ENCODE data around the gene KCNC3. TPM values are rescaled to one million over a fixed set of nuclear protein-coding genes. Genes with fewer than 3 reads are reported as not detected.

Gene KCNC3
- total and polyA plus RNA-seq, 2 of the 13 experiments (the other 11 are each of a cell fraction or from before 2014, with no cell fraction given), result 0.29 to 1.7 TPM

DNA sequence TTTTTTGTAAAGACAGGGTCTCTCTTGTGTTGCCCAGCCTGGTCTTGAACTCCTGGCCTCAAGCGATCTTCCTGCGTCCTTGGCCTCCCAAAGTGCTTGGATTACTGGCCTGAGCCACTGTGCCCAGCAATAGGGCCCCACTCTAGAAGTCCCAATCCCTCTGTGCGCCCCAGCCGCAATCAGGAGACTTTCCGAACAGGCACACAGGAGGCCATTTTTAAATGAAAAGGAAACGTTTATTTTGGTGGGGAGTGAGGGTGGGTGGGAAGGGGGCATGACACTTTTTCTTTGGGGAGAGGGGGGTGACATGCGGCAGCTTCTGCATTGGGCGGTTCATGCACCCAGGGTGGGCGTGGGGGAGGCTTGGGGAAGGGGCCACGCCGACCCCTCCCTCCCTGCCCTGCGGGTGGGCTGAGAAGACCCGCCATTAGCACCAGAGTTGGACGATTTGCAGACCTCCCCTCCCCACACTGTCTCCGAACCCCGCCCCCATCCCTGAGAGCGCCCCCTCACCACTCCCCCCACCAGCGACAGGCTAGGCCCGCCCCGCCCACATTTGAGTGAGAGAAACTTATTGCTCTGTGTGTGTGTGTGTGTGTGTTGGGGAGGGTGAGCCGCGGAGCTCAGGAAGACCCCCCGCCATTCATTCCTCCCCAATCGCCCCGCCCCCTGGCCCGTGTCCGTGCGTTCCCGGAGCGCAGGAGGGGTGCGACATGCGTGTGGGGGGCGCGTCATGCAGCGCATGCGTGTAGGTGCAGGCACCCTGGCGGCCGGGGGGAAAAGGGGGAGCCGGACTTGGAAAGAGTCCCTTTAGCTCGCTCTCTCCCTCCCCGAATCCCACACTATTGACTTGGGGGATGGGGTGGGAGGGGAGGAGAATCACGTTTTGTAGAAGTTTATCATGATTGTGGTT is 17.2 kb downstream of the KCNC3 start (continued):
- TF ChIP-seq, protein P1, sequence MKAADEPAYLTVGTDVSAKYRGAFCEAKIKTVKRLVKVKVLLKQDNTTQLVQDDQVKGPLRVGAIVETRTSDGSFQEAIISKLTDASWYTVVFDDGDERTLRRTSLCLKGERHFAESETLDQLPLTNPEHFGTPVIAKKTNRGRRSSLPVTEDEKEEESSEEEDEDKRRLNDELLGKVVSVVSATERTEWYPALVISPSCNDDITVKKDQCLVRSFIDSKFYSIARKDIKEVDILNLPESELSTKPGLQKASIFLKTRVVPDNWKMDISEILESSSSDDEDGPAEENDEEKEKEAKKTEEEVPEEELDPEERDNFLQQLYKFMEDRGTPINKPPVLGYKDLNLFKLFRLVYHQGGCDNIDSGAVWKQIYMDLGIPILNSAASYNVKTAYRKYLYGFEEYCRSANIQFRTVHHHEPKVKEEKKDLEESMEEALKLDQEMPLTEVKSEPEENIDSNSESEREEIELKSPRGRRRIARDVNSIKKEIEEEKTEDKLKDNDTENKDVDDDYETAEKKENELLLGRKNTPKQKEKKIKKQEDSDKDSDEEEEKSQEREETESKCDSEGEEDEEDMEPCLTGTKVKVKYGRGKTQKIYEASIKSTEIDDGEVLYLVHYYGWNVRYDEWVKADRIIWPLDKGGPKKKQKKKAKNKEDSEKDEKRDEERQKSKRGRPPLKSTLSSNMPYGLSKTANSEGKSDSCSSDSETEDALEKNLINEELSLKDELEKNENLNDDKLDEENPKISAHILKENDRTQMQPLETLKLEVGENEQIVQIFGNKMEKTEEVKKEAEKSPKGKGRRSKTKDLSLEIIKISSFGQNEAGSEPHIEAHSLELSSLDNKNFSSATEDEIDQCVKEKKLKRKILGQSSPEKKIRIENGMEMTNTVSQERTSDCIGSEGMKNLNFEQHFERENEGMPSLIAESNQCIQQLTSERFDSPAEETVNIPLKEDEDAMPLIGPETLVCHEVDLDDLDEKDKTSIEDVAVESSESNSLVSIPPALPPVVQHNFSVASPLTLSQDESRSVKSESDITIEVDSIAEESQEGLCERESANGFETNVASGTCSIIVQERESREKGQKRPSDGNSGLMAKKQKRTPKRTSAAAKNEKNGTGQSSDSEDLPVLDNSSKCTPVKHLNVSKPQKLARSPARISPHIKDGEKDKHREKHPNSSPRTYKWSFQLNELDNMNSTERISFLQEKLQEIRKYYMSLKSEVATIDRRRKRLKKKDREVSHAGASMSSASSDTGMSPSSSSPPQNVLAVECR (CRISPR knock-in tag; IDR thresholded peaks at IDR 0.05; ENCODE audit: borderline replicate concordance), result peak; percentile 43; the same call in 1 of the 2 replicates
- no peak for TF ChIP-seq ZNF383 (CRISPR knock-in tag; IDR thresholded peaks at IDR 0.05; ENCODE audit: borderline replicate concordance)
- no peak for TF ChIP-seq KDM6A (CRISPR knock-in tag; IDR thresholded peaks at IDR 0.05; ENCODE audit: low read depth)
- TF ChIP-seq, protein P2, sequence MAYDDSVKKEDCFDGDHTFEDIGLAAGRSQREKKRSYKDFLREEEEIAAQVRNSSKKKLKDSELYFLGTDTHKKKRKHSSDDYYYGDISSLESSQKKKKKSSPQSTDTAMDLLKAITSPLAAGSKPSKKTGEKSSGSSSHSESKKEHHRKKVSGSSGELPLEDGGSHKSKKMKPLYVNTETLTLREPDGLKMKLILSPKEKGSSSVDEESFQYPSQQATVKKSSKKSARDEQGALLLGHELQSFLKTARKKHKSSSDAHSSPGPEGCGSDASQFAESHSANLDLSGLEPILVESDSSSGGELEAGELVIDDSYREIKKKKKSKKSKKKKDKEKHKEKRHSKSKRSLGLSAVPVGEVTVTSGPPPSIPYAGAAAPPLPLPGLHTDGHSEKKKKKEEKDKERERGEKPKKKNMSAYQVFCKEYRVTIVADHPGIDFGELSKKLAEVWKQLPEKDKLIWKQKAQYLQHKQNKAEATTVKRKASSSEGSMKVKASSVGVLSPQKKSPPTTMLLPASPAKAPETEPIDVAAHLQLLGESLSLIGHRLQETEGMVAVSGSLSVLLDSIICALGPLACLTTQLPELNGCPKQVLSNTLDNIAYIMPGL (CRISPR knock-in tag; IDR thresholded peaks at IDR 0.05; ENCODE audit: borderline replicate concordance in 1 of 2, low read depth in 1 of 2), result peak in 1 of 2 experiments; percentile 39; a peak in 1 of 4 replicates
- TF ChIP-seq, protein P3, sequence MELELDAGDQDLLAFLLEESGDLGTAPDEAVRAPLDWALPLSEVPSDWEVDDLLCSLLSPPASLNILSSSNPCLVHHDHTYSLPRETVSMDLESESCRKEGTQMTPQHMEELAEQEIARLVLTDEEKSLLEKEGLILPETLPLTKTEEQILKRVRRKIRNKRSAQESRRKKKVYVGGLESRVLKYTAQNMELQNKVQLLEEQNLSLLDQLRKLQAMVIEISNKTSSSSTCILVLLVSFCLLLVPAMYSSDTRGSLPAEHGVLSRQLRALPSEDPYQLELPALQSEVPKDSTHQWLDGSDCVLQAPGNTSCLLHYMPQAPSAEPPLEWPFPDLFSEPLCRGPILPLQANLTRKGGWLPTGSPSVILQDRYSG (CRISPR knock-in tag; IDR thresholded peaks at IDR 0.05), result no peak
- TF ChIP-seq, protein P4, sequence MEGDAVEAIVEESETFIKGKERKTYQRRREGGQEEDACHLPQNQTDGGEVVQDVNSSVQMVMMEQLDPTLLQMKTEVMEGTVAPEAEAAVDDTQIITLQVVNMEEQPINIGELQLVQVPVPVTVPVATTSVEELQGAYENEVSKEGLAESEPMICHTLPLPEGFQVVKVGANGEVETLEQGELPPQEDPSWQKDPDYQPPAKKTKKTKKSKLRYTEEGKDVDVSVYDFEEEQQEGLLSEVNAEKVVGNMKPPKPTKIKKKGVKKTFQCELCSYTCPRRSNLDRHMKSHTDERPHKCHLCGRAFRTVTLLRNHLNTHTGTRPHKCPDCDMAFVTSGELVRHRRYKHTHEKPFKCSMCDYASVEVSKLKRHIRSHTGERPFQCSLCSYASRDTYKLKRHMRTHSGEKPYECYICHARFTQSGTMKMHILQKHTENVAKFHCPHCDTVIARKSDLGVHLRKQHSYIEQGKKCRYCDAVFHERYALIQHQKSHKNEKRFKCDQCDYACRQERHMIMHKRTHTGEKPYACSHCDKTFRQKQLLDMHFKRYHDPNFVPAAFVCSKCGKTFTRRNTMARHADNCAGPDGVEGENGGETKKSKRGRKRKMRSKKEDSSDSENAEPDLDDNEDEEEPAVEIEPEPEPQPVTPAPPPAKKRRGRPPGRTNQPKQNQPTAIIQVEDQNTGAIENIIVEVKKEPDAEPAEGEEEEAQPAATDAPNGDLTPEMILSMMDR (CRISPR knock-in tag; IDR thresholded peaks at IDR 0.05), result peak; percentile 35; the same call in 1 of the 2 replicates
- peak; percentile 34; the same call in 1 of the 2 replicates for TF ChIP-seq PHF8 (CRISPR knock-in tag; IDR thresholded peaks at IDR 0.05)
- TF ChIP-seq ERF (CRISPR knock-in tag; IDR thresholded peaks at IDR 0.05), result peak; percentile 25; the same call in 1 of the 2 replicates
- TF ChIP-seq THAP11 (CRISPR knock-in tag; IDR thresholded peaks at IDR 0.05), result peak; percentile 43
- TF ChIP-seq NFYB (CRISPR knock-in tag; IDR thresholded peaks at IDR 0.05), result no peak
- TF ChIP-seq ZNF251 (CRISPR knock-in tag; IDR thresholded peaks at IDR 0.05), result no peak
- peak; percentile 68 for TF ChIP-seq GMEB2 (CRISPR knock-in tag; IDR thresholded peaks at IDR 0.05; ENCODE audit: low read depth)
- TF ChIP-seq, protein P5, sequence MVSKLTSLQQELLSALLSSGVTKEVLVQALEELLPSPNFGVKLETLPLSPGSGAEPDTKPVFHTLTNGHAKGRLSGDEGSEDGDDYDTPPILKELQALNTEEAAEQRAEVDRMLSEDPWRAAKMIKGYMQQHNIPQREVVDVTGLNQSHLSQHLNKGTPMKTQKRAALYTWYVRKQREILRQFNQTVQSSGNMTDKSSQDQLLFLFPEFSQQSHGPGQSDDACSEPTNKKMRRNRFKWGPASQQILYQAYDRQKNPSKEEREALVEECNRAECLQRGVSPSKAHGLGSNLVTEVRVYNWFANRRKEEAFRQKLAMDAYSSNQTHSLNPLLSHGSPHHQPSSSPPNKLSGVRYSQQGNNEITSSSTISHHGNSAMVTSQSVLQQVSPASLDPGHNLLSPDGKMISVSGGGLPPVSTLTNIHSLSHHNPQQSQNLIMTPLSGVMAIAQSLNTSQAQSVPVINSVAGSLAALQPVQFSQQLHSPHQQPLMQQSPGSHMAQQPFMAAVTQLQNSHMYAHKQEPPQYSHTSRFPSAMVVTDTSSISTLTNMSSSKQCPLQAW (CRISPR knock-in tag; IDR thresholded peaks at IDR 0.05), result no peak
- peak; percentile 33; the same call in 1 of the 2 replicates for TF ChIP-seq MAZ (IDR thresholded peaks at IDR 0.05; ENCODE audit: borderline replicate concordance, low read depth, low read length)
- peak; percentile 69; the same call in 1 of the 2 replicates for TF ChIP-seq MAZ (CRISPR knock-in tag; IDR thresholded peaks at IDR 0.05; ENCODE audit: low read depth)

Data from HepG2 (cell line).